BLaER1 (cell line): Measurements from ENCODE around the gene MOB3B.

Experiments used
- H3K27ac ChIP-seq: shearing (Covaris generic); formaldehyde crosslinking; 2 replicates; pipeline ENCODE4 v1.8.1; 2022
- H3K27me3 ChIP-seq: shearing (Covaris generic); formaldehyde crosslinking; 2 replicates; pipeline ENCODE4 v1.8.1; 2022
- H3K36me3 ChIP-seq: shearing (Covaris generic); formaldehyde crosslinking; 2 replicates; pipeline ENCODE4 v1.8.1; 2022
- H3K4me1 ChIP-seq: shearing (Covaris generic); formaldehyde crosslinking; 2 replicates; pipeline ENCODE4 v1.8.1; 2022
- H3K4me2 ChIP-seq: shearing (Covaris generic); formaldehyde crosslinking; 2 replicates; pipeline ENCODE4 v1.8.1; 2022
- H3K4me3 ChIP-seq: shearing (Covaris generic); formaldehyde crosslinking; 2 replicates; pipeline ENCODE4 v1.8.1; 2022
- H3K9ac ChIP-seq: shearing (Covaris generic); formaldehyde crosslinking; 2 replicates; pipeline ENCODE4 v1.8.1; 2022
- H3K9me3 ChIP-seq: shearing (Covaris generic); formaldehyde crosslinking; 2 replicates; pipeline ENCODE4 v1.8.1; 2022
- H4K20me1 ChIP-seq: shearing (Covaris generic); formaldehyde crosslinking; 2 replicates; pipeline ENCODE4 v1.8.1; 2022
- Cebpa-rat ChIP-seq: shearing (Covaris generic); IDR thresholded peaks from 2 replicates; pipeline ENCODE4 v1.8.1; 2022

Gene MOB3B

DNA sequence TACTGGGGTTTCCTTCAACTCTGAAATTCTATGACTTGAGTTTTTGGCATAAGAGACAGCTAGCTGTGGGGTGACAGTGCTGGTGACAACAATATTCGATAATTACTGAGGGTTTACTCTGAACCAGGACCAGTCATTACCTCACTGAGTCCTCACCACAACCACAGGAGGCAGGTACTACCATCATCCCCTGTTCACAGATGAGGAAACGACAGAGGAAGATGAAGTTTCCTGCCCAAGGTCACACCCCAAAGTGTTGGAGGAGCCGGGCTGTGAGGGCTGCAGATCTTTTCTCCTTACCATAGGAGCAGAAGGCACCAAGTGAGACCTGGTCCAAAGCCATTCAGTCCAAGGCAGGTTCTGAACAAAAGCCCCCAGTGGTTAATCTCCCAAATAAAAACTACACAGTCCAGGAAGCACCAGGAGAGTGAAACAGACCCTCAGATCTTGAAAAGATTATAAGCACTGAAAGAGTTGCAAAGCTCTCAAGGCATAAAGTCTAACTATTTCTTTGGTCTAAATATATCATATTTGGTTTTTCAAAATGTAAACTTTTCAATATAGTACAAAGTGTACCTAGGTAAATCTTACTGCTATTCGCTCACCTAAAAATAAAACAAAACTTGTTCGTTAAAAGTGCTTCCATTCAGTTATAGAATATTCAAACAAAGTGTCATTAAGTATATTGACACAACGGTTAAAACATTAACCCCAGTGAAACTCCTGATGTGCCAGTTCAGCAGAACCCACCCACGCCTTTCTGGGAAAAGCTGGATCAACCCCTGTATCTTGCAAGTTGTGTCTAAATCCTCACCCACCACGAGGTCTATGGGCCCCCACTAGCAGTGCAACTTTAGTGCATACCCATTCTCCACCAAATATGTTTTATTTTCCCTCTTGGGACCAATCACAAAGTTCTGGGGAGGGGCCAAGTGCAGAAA, 150.0 kb downstream of the MOB3B start:
- no peaks in the 10 kb centered on the region for H4K20me1 ChIP-seq
- no peak overlapping the region for H3K4me3 ChIP-seq
- no peak overlapping the region for H3K9ac ChIP-seq
- H3K4me2 ChIP-seq, result peak overlapping the region; percentile 43
- H3K4me1 ChIP-seq, result peaks cover 42% of the 10 kb centered on the region
- H3K27me3 ChIP-seq, result no peaks in the 10 kb centered on the region
- no peak overlapping the region for H3K27ac ChIP-seq
- H3K9me3 ChIP-seq, result no peaks in the 10 kb centered on the region
- no peaks in the 10 kb centered on the region for H3K36me3 ChIP-seq
- TF ChIP-seq Cebpa-rat, result no peak

DNA sequence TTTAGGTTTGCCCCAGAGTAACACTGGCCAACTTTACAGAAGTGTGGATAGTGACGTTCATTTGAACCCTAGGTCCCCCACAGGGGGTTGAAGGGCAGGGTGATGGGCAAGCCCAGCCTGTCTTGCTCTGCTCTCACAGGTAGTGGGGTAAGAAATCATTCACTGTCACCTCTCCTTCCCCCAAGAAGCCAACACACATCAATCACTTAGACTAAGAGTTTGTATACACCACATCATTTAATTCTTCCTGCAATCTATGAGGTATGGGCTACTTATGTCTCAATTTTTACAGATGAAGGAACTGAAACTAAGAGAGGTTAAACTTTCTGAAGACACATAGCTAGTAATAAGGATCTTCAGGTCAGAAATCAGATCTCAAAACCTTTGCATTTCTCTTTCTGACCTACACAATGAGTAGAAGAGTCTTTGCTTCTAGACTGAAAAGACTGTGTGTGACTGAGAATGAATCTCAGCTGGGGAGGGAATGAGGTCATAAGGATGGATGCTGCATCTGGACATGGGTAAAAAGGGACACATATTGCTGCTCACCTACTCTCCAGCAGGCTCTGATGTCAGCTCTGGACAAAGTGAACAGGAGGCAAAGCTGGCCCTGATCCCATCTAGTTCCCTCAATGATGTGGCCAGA, 151.7 kb downstream of the MOB3B start:
- TF ChIP-seq Cebpa-rat, result no peak
- Histone ChIP-seq H3K27me3 (no peaks in the 10 kb centered on the region), H3K9me3 (no peaks in the 10 kb centered on the region), H3K4me2 (peak overlapping the region; percentile 51), H3K4me3 (no peak overlapping the region), H3K9ac (no peak overlapping the region), H3K27ac (no peak overlapping the region), H3K36me3 (no peaks in the 10 kb centered on the region), H4K20me1 (no peaks in the 10 kb centered on the region), H3K4me1 (peaks cover 34% of the 10 kb centered on the region)

DNA sequence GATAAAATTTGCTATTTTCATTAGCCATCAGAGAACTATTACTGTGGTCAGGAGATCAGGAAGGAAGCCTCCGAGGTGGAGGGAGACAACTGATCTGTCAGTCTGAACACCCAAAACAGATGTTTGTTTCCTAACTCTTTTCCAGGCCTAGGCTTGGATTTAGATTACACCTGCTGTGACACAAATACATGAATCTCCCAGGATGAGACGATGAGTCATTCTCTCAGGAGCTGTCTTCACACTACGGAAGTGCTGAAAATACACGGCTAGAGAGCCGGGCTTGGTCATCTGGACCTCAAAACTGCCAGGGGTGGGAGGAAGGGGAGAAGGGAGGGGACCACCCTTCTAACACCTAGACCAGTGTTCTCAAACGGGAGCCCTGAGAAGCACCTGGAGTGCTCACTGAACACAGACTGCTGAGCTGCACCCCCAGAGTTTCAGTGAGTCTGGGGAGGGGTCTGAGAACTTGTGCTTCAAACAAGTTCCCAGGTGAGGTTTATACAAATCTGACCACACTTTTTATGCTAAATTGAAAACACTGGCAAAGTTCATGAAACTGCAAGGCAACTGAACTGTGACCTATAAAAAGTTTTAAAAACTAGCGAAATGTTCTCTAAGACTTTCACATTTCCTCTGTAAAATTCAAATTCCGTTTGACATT, 152.3 kb downstream of the MOB3B start:
- H3K9ac ChIP-seq, result no peak overlapping the region
- no peaks in the 10 kb centered on the region for H3K27me3 ChIP-seq
- no peak overlapping the region for H3K27ac ChIP-seq
- H3K4me2 ChIP-seq, result peak overlapping the region; percentile 51
- no peak for TF ChIP-seq Cebpa-rat
- no peaks in the 10 kb centered on the region for H3K9me3 ChIP-seq
- no peaks in the 10 kb centered on the region for H4K20me1 ChIP-seq
- H3K4me1 ChIP-seq, result peaks cover 34% of the 10 kb centered on the region
- no peak overlapping the region for H3K4me3 ChIP-seq
- no peaks in the 10 kb centered on the region for H3K36me3 ChIP-seq

DNA sequence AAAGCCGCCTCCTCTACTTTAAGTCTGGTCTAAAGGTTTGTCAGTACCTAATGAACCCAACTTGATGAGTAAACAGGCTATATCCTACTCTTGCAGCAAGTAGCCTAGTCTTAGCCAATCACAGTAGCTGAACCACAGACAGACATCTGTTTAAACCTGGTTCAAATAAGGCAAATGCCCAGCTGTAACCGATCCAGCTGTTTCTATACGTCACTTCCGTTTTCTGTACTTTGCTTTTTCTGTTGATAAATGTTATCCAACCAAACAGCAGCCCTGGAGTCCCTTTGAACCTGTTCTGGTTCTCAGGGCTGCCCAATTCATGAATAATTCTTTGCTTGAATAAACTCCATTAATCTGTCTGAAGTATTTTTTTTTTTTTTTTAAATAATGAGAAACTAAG, 155.8 kb downstream of the MOB3B start:
- no peak for TF ChIP-seq Cebpa-rat
- no peaks in the 10 kb centered on the region for H4K20me1 ChIP-seq
- H3K27me3 ChIP-seq, result no peaks in the 10 kb centered on the region
- H3K4me2 ChIP-seq, result no peak overlapping the region
- no peak overlapping the region for H3K4me3 ChIP-seq
- no peak overlapping the region for H3K27ac ChIP-seq
- peaks cover 8% of the 10 kb centered on the region; the same call in 1 of the 2 replicates for H3K9me3 ChIP-seq
- H3K4me1 ChIP-seq, result peaks cover 37% of the 10 kb centered on the region
- no peaks in the 10 kb centered on the region for H3K36me3 ChIP-seq
- H3K9ac ChIP-seq, result no peak overlapping the region

DNA sequence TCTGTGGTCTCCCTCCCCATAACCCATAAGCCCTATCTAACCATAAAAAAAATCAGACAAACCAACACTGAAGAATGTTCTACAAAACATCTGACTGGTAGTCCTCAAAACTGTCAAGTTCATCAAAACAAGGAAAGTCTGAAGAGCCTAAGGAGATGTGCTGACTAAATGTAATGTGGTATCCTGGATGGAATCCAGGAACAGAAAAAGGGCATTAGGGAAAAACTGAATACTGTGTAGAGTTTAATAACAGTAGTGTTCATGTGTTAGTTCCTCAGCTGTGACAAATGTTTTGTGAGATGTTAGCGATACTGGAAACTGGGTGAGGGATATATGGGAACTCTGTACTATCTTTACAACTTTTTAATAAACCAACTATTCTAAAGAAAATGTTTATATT, 157.0 kb downstream of the MOB3B start:
- Histone ChIP-seq H3K27ac (no peak overlapping the region), H3K9me3 (peaks cover 8% of the 10 kb centered on the region; the same call in 1 of the 2 replicates), H3K27me3 (no peaks in the 10 kb centered on the region), H3K9ac (no peak overlapping the region), H3K4me3 (no peak overlapping the region), H3K36me3 (no peaks in the 10 kb centered on the region), H3K4me1 (peaks cover 32% of the 10 kb centered on the region), H3K4me2 (no peak overlapping the region), H4K20me1 (no peaks in the 10 kb centered on the region)
- no peak for TF ChIP-seq Cebpa-rat

DNA sequence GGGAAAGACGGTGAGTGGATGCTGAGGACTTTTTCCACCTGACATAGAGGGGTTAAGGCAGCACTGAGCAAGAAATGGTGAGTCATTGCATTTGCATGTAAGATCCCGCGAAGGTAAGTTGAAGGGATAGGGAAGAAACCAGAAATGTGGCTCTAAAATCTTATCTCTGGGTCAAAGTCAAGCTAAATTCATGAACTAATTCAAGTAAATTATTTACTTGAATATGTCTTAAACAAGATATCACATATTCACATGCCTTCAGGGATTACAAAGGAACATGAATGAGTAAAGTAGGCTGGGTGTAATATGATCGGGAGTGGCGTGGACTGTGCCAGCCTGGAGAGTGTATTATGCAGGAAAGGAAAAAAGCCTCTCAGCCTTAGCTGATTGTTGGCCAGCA, 158.2 kb downstream of the MOB3B start:
- H4K20me1 ChIP-seq, result 0 out of 2 replicates have a peak, but pooled peaks cover 8% of the 10 kb centered on the region
- H3K27ac ChIP-seq, result no peak overlapping the region
- peaks cover 8% of the 10 kb centered on the region; the same call in 1 of the 2 replicates for H3K9me3 ChIP-seq
- no peaks in the 10 kb centered on the region for H3K27me3 ChIP-seq
- no peak overlapping the region for H3K4me2 ChIP-seq
- H3K9ac ChIP-seq, result no peak overlapping the region
- TF ChIP-seq Cebpa-rat, result no peak
- H3K4me3 ChIP-seq, result no peak overlapping the region
- H3K4me1 ChIP-seq, result peaks cover 34% of the 10 kb centered on the region
- no peaks in the 10 kb centered on the region for H3K36me3 ChIP-seq

DNA sequence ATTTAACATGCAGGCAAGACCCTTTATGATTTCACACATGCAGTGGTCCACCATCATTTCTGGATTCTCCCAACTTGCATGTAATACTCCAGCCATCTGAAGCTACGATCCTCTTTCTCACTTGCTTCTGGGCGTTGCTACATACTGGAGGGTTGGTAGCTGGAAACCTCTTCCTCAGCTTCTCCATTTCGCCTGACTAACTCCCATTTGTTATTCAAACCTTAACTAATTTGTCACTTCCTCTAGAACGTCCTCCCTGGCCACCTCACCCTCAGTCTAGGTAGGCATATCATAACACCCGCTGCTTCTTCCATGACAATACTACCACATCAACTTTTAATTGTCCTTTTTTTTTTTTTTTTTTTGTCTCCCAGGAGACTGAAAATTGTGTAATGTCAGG, 160.0 kb downstream of the MOB3B start:
- Histone ChIP-seq H4K20me1 (0 out of 2 replicates have a peak, but pooled peaks cover 8% of the 10 kb centered on the region), H3K9me3 (peaks cover 8% of the 10 kb centered on the region; the same call in 1 of the 2 replicates), H3K36me3 (no peaks in the 10 kb centered on the region), H3K27me3 (no peaks in the 10 kb centered on the region), H3K9ac (no peak overlapping the region), H3K4me3 (no peak overlapping the region), H3K4me1 (peaks cover 50% of the 10 kb centered on the region), H3K27ac (no peak overlapping the region), H3K4me2 (no peak overlapping the region)
- TF ChIP-seq Cebpa-rat, result no peak

DNA sequence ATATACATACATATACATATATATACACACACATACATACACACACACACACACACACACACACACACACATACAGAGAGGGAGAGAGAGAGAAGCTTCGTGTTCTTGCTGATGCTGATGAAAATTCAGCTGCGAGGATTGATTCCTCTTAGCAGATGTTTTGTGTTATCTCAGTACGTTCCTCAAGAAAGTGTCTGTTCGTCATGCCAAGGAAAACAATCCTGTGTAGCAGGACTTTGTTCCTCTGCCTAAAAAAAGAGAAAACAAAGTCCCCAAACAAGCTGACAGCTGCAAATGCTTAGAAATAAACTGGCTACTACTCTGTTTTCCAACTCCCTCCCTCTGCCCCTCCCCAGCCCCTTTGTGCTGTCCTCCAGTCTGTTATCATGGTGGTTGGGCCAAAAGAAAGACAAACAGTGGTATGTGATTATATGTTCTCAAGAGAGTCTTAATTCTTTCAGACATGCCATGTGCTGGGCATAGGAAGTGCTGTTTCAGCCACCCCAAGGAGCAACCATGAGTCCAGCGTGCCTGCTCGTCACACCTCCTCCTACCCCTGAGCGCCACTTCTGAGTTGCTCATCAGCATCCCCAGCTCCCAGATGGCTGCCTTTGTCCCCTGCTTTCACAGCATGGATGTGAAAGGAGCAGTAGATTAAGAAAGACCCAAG, 161.2 kb downstream of the MOB3B start:
- H3K4me2 ChIP-seq, result no peak overlapping the region
- H3K9ac ChIP-seq, result no peak overlapping the region
- H4K20me1 ChIP-seq, result 0 out of 2 replicates have a peak, but pooled peaks cover 8% of the 10 kb centered on the region
- H3K27ac ChIP-seq, result no peak overlapping the region
- H3K9me3 ChIP-seq, result peaks cover 8% of the 10 kb centered on the region; the same call in 1 of the 2 replicates
- TF ChIP-seq Cebpa-rat, result no peak
- peaks cover 50% of the 10 kb centered on the region for H3K4me1 ChIP-seq
- no peaks in the 10 kb centered on the region for H3K36me3 ChIP-seq
- no peaks in the 10 kb centered on the region for H3K27me3 ChIP-seq
- H3K4me3 ChIP-seq, result no peak overlapping the region

DNA sequence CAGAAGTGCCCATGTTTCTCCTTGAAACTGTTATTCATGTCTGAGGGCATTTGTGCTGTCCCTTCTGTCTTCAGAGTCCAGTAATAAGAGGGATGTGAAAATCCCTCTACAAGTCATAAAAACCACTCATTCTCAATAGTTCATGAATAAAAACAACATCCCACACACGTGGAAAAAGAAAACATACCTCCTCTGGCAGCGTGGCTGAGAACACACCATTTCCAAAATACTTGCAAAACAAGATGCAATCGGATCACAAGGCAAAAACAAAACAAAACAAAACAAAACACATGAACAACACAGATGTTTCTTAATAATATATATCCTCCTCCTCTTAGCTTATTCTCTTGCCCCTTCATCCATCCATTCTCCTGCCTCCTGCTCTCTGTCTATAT, 161.7 kb downstream of the MOB3B start:
- Histone ChIP-seq H3K4me2 (peak overlapping the region; percentile 79), H3K4me3 (no peak overlapping the region), H3K4me1 (peaks cover 50% of the 10 kb centered on the region), H3K36me3 (no peaks in the 10 kb centered on the region), H3K27me3 (no peaks in the 10 kb centered on the region), H3K9ac (no peak overlapping the region), H4K20me1 (0 out of 2 replicates have a peak, but pooled peaks cover 8% of the 10 kb centered on the region), H3K9me3 (peaks cover 8% of the 10 kb centered on the region; the same call in 1 of the 2 replicates), H3K27ac (no peak overlapping the region)
- TF ChIP-seq Cebpa-rat, result no peak
